H54 (cell line): ENCODE data around the gene TOR4A.

Experiments used
- DNase-seq: peaks from one replicate; pipeline ENCODE4 v3.0.0; 2011; ENCODE audit warnings: low spot score, mixed read lengths; ENCODE audit not compliant: insufficient read length
- FAIRE-seq: peaks from 3 replicates; lab custom pipeline; 2011; peaks lifted over from hg19 to GRCh38; lab: Jason Lieb, UNC
- POLR2A ChIP-seq: IDR thresholded peaks from 2 replicates; pipeline ENCODE4 v1.6.1; 2011; ENCODE audit warnings: low read depth, mild to moderate bottlenecking, low read length

Gene TOR4A

GRCh38 chr9:137295238-137295811 is 17.8 kb downstream of the TOR4A start:
- DNase-seq (no peak), FAIRE-seq (no peak)
- TF ChIP-seq POLR2A: no peak

GRCh38 chr9:137295849-137296669 is 18.5 kb downstream of the TOR4A start:
- FAIRE-seq: no peak
- TF ChIP-seq POLR2A: no peak

GRCh38 chr9:137296670-137297664 is 19.4 kb downstream of the TOR4A start:
- DNase-seq (no peak), FAIRE-seq (no peak)
- TF ChIP-seq POLR2A: no peak

More at GRCh38 chr9:137295849-137296669, 18.5 kb downstream of the TOR4A start:
- DNase-seq: no peak

GRCh38 chr9:137297966-137298365 is 20.4 kb downstream of the TOR4A start:
- FAIRE-seq (no peak), DNase-seq (no peak)
- TF ChIP-seq POLR2A: no peak

GRCh38 chr9:137298401-137299202 is 21.1 kb downstream of the TOR4A start:
- no peak for TF ChIP-seq POLR2A
- DNase-seq (no peak), FAIRE-seq (no peak)

GRCh38 chr9:137299203-137299565 is 21.7 kb downstream of the TOR4A start:
- FAIRE-seq: no peak
- DNase-seq: no peak

GRCh38 chr9:137299938-137300337 is 22.4 kb downstream of the TOR4A start:
- TF ChIP-seq POLR2A: no peak
- FAIRE-seq (no peak), DNase-seq (no peak)

More at GRCh38 chr9:137299203-137299565, 21.7 kb downstream of the TOR4A start:
- no peak for TF ChIP-seq POLR2A

GRCh38 chr9:137300567-137301080 is 23.1 kb downstream of the TOR4A start:
- no peak for TF ChIP-seq POLR2A
- no peak for FAIRE-seq
- peak; percentile 79 for DNase-seq

GRCh38 chr9:137301081-137301947 is 23.8 kb downstream of the TOR4A start:
- DNase-seq (no peak), FAIRE-seq (no peak)
- TF ChIP-seq POLR2A: peak; percentile 6; the same call in 1 of the 2 replicates

GRCh38 chr9:137302118-137302448 is 24.6 kb downstream of the TOR4A start, which contains the start of gene NRARP:
NRARP (minus strand) TSS chr9:137302271; CDS start chr9:137301928, 343 bp downstream.
- no peak for FAIRE-seq
- peak; percentile 41; the same call in 1 of the 2 replicates for TF ChIP-seq POLR2A
- DNase-seq: peak; percentile 91

GRCh38 chr9:137302449-137303150 is 25.1 kb downstream of the TOR4A start:
- FAIRE-seq (no peak), DNase-seq (peak; percentile 94)
- no peak for TF ChIP-seq POLR2A
